GM12872 (cell line): ENCODE data around the gene SSNA1.

Experiments
- CTCF ChIP-seq: IDR thresholded peaks from 3 replicates; pipeline ENCODE4 v1.5.1; 2011; ENCODE audit warnings: low read depth, mild to moderate bottlenecking, low read length, moderate library complexity; ENCODE audit not compliant: insufficient read depth

The SSNA1 gene

GRCh38 chr9:137148661-137149060, 39.8 kb upstream of the SSNA1 start:
- no peak for TF ChIP-seq CTCF

- no peak for TF ChIP-seq CTCF
Observed at GRCh38 chr9:137149363-137149762, 39.1 kb upstream of the SSNA1 start.

GRCh38 chr9:137149942-137150616, 38.4 kb upstream of the SSNA1 start:
- no peak for TF ChIP-seq CTCF

GRCh38 chr9:137150617-137151457, 37.6 kb upstream of the SSNA1 start:
- TF ChIP-seq CTCF, result no peak

- TF ChIP-seq CTCF, result no peak
Observed at GRCh38 chr9:137152844-137153405, 35.6 kb upstream of the SSNA1 start.

- no peak for TF ChIP-seq CTCF
Observed at GRCh38 chr9:137156567-137157375, 31.7 kb upstream of the SSNA1 start.
